Esophagus muscularis mucosa (tissue), 4 donors: ENCODE results near the gene EFCAB11. TPM values are rescaled to one million over a fixed set of nuclear protein-coding genes. Genes with fewer than 3 reads are reported as not detected.

ENCODE experiments used
- DNase-seq: peaks from one replicate; pipeline ENCODE4 v3.0.0-alpha.2; 2017; ENCODE audit errors: extremely low spot score
- H3K27ac ChIP-seq, 4 donors: fragments of 200-600 bp; sonication (generic); replicated peaks in 1 of 4; 1 replicate in 3 of 4; 2 replicates in 1 of 4; pipeline ENCODE4 v1.5.1; 2016 to 2019; ENCODE audit warnings: mild to moderate bottlenecking in 1 of 4
- H3K27me3 ChIP-seq, 4 donors: fragments of 200-600 bp; sonication (generic); one replicate each; pipeline versions ENCODE4 v1.5.1 to v1.6.0; 2016 to 2019
- H3K36me3 ChIP-seq, 4 donors: fragments of 200-600 bp; sonication (generic); one replicate each; pipeline ENCODE4 v1.5.1; 2016 to 2019
- H3K4me1 ChIP-seq, 4 donors: fragments of 200-600 bp; sonication (generic); one replicate each; pipeline ENCODE4 v1.5.1; 2016 to 2019
- H3K4me3 ChIP-seq, 4 donors: fragments of 200-600 bp; sonication (generic); 1 replicate in 2 of 4; 2 replicates in 2 of 4; pipeline ENCODE4 v1.5.1; 2016 to 2019; ENCODE audit warnings: mild to moderate bottlenecking in 4 of 4, moderate library complexity in 1 of 4
- H3K9me3 ChIP-seq, 4 donors: fragments of 200-600 bp; sonication (generic); 1 replicate in 3 of 4; 2 replicates in 1 of 4; pipeline ENCODE4 v1.5.1; 2016 to 2019
- EP300 ChIP-seq: sonication (generic); formaldehyde crosslinking; IDR thresholded peaks from one replicate; pipeline ENCODE4 v1.6.1; 2017; ENCODE audit warnings: antibody characterized with exemption
- POLR2A ChIP-seq: fragments of 450-650 bp; IDR thresholded peaks from one replicate; pipeline ENCODE4 v1.6.1; 2017; ENCODE audit warnings: antibody characterized with exemption, moderate library complexity, mild to moderate bottlenecking, low read depth
- POLR2AphosphoS5 ChIP-seq, 2 donors: sonication (generic); formaldehyde crosslinking; IDR thresholded peaks; one replicate each; pipeline ENCODE4 v1.6.1; 2017; ENCODE audit warnings: antibody characterized with exemption in 2 of 2
- WGBS: methylation state at CpG from one replicate; pipeline ENCODE4 v1.1.5; 2018; 5-methylcytosine and 5-hydroxymethylcytosine counted together
- intact Hi-C: fragments of 100-400 bp; cut with DNase I; formaldehyde crosslinking; loops from one replicate; pipeline ENCODE4 v1.15.1; 2023
- total RNA-seq, 4 donors: library from RNA; depleted of rRNA; stranded (reverse); fragments of >200 nt; gene quantifications; one replicate each; pipeline versions ENCODE4 v1.1.0 to v1.2.1, GENCODE V29; 2016
- TF ChIP-seq, protein P1 (sequence below), 3 experiments: fragments of 200-600 bp in 2 of 3; fragments of 450-650 bp in 1 of 3; sonication (generic) in 2 of 3; IDR thresholded peaks; one replicate each; pipeline ENCODE4 v1.5.1; 2017 to 2019; ENCODE audit warnings: antibody characterized with exemption in 3 of 3, mild to moderate bottlenecking in 2 of 3, moderate library complexity in 1 of 3

Gene EFCAB11
- total RNA-seq, 4 donors from 2014 or later, result 3.1 to 15.0 (median 6.1) TPM

DNA sequence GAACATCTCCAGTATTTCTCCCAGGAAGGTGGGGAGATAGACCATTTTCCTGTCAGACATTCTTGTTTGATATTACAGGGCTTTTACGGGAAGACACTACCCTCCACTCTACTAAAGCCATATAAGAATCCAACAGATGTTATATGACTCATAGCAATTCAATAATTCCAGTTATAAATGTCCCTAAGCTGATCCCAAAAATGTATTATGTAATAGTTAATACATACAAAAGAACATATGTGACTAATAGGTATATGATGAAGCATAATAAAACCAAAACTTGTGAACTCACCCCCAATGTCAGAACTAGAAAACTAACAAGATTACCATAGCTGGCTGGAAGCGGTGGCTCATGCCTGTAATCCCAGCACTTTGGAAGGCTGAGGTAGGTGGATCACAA, 84.2 kb downstream of the EFCAB11 start:
- Histone ChIP-seq H3K36me3 (no peaks in the 10 kb centered on the region), H3K4me3 (no peak overlapping the region), H3K27ac (no peak overlapping the region), H3K9me3 (no peaks in the 10 kb centered on the region), H3K27me3 (no peaks in the 10 kb centered on the region), H3K4me1 (no peaks in the 10 kb centered on the region)
- no peak for DNase-seq
- TF ChIP-seq POLR2A, result no peak
- TF ChIP-seq EP300, result no peak
- no peak for TF ChIP-seq POLR2AphosphoS5 (IDR thresholded peaks at IDR 0.05)
- TF ChIP-seq, protein P1, sequence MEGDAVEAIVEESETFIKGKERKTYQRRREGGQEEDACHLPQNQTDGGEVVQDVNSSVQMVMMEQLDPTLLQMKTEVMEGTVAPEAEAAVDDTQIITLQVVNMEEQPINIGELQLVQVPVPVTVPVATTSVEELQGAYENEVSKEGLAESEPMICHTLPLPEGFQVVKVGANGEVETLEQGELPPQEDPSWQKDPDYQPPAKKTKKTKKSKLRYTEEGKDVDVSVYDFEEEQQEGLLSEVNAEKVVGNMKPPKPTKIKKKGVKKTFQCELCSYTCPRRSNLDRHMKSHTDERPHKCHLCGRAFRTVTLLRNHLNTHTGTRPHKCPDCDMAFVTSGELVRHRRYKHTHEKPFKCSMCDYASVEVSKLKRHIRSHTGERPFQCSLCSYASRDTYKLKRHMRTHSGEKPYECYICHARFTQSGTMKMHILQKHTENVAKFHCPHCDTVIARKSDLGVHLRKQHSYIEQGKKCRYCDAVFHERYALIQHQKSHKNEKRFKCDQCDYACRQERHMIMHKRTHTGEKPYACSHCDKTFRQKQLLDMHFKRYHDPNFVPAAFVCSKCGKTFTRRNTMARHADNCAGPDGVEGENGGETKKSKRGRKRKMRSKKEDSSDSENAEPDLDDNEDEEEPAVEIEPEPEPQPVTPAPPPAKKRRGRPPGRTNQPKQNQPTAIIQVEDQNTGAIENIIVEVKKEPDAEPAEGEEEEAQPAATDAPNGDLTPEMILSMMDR (IDR thresholded peaks at IDR 0.05), result no peak
- intact Hi-C loops, result no loop called here
- 92% methylated on average over 2 of the region's 2 CpGs for WGBS

DNA sequence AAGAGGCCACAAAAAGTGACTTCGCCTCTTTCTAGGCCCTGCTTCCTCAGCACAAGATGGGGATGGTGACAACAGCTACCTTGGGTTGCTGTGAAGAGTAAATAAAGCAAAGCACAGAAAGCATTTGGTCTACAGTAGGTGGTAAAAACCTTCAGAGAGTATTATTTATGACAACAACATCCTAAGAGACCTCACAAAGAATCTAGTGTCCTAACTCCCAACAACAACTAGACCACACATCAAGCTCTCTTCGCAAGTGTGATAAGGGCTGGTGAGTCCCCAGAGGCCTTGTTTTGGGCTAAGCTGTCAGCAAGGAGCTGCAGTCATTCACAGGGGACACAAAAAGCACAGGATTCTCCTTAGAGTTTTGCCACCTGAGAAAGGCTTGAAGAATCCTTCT, 84.9 kb downstream of the EFCAB11 start:
- no peaks in the 10 kb centered on the region for H3K36me3 ChIP-seq
- no peaks in the 10 kb centered on the region for H3K4me1 ChIP-seq
- H3K27me3 ChIP-seq, result no peaks in the 10 kb centered on the region
- peak; percentile 72 for DNase-seq
- no peak overlapping the region for H3K27ac ChIP-seq
- WGBS, result 85% methylated on average over 2 of the region's 2 CpGs
- TF ChIP-seq POLR2A (no peak), EP300 (no peak), POLR2AphosphoS5 (IDR thresholded peaks at IDR 0.05) (no peak)
- TF ChIP-seq, protein P1 (IDR thresholded peaks at IDR 0.05), result no peak
- no peak overlapping the region for H3K4me3 ChIP-seq
- intact Hi-C loops, result no loop called here
- no peaks in the 10 kb centered on the region for H3K9me3 ChIP-seq

DNA sequence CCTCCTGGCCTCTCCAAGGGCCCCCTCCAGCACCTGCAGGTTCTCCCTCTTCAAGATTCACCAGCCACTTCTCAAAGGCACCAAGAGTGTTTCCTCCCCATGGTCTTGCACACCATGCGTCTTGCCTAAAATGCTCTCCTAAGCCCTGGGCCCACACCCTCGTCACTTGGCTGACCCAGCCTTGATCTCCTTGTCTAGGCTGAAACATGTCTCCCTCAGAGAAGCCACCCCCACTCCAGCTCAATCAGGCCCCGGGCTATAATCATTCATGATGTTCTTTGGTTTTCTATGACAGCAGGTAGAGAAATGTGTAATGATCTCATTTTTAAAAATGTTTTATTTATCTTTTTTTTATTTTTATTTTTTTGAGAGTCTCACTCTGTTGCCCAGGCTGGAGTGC, 88.1 kb downstream of the EFCAB11 start:
- no peak overlapping the region for H3K4me3 ChIP-seq
- WGBS, result 92% methylated on average over 3 of the region's 3 CpGs

DNA sequence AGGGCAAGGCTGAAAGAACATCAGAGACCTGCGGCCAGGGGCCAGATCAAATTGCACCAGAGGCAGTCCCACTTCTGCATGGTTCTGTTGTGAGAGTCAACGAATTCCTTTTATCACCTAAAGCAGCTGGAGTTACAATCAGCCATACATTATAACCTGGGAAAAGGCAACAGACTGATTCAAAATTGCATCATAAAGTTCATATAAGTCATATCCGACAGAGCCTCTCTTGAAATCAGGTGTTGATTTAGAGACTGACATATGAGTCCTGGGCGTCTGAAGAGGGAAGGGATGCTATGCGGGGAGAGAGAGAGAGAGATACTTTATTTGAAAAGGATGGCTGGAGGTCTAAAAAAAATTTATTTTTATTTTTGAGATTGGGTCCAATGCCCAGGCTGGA, 89.4 kb downstream of the EFCAB11 start:
- intact Hi-C loops, result no loop called here
- no peak for TF ChIP-seq POLR2AphosphoS5 (IDR thresholded peaks at IDR 0.05)
- no peak for TF ChIP-seq POLR2A
- no peak for TF ChIP-seq EP300
- TF ChIP-seq, protein P1 (IDR thresholded peaks at IDR 0.05), result no peak
- no peak overlapping the region for H3K27ac ChIP-seq
- no peaks in the 10 kb centered on the region for H3K9me3 ChIP-seq
- no peak for DNase-seq
- H3K4me3 ChIP-seq, result no peak overlapping the region
- 93% methylated on average over 5 of the region's 5 CpGs for WGBS
- no peaks in the 10 kb centered on the region for H3K27me3 ChIP-seq
- H3K36me3 ChIP-seq, result no peaks in the 10 kb centered on the region
- no peaks in the 10 kb centered on the region for H3K4me1 ChIP-seq

More for the DNA sequence above, 88.1 kb downstream of the EFCAB11 start:
- Histone ChIP-seq H3K27ac (no peak overlapping the region), H3K9me3 (no peaks in the 10 kb centered on the region), H3K4me1 (no peaks in the 10 kb centered on the region), H3K36me3 (no peaks in the 10 kb centered on the region), H3K27me3 (no peaks in the 10 kb centered on the region)
- intact Hi-C loops, result no loop called here
- TF ChIP-seq EP300 (no peak), POLR2A (no peak), POLR2AphosphoS5 (IDR thresholded peaks at IDR 0.05) (no peak)
- TF ChIP-seq, protein P1 (IDR thresholded peaks at IDR 0.05), result no peak
- no peak for DNase-seq

DNA sequence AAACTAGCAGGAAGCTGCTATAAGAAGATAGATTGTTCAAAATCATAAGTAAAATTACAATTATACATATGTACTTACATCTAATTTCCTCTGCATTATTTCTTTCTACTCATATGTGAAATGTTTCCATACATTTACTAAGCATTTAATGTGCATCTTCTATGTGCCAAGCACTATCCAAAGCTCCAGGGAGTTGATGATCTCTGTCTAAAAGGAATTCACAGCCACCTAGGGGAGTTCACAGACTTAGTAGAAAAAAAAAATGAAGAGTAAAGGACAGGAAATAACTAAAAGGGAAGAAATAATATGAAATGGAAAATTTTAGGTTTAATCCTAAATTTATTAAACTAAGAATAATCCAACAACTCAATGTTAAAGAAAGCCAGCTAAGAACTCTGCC, 91.7 kb downstream of the EFCAB11 start:
- Histone ChIP-seq H3K4me1 (no peaks in the 10 kb centered on the region), H3K27me3 (no peaks in the 10 kb centered on the region), H3K36me3 (no peaks in the 10 kb centered on the region), H3K27ac (no peak overlapping the region), H3K9me3 (no peaks in the 10 kb centered on the region), H3K4me3 (no peak overlapping the region)
- TF ChIP-seq POLR2A (no peak), POLR2AphosphoS5 (IDR thresholded peaks at IDR 0.05) (no peak), EP300 (no peak)
- TF ChIP-seq, protein P1 (IDR thresholded peaks at IDR 0.05), result no peak
- DNase-seq, result no peak
- intact Hi-C loops, result no loop called here
